ENCODE data around the gene LMO2. TPM values are rescaled to one million over a fixed set of nuclear protein-coding genes. Genes with fewer than 3 reads are reported as not detected.
A peak's percentile ranks its signal among the peaks of the same experiment; 100 is the strongest.
"Not testable (repeated sequence)": the region's sequence is repeated elsewhere in the genome, so short reads cannot be mapped to it uniquely, and the experiment has no call there.

Gene LMO2
- total RNA-seq = 8.5 and 10.6 TPM in 2 replicates
- polyA plus RNA-seq (2012) = 1.3 TPM

DNA sequence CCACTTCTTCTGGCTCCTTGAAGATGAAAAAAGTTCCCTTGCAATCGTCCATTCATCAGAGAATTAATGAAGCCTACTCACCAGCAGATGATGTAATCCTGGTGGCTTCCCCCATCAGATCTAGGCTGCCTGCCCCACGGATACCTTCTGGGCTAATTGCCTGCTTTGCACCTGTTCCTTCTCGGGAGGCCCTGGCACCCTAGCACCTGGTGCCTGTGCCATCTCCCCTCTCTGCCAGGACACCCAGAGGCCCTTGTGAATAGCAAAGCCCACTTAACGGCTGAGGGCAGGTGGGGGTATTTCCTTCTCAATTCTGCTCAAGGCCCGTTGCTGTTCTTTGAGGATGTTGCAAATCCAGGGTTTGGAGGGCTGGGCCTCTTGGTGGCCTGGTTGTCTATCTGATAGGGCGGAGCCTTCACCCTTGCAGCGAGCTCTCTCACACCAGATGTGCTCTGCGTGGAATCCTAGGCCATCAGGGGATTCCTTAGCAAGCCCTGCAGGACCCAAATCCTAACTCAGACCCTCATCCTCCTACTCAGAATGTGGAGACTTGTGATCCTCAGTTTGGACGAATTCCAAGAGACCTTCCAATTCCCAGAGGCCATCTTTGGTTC is at the start of gene LMO2:
TSS of gene LMO2 (minus strand) at position 363 of the 614 bp plus-strand sequence. CDS start 22,360 bp downstream, outside the sequence.
- peak; percentile 37 for DNase-seq (ENCODE audit: low read depth)

DNA sequence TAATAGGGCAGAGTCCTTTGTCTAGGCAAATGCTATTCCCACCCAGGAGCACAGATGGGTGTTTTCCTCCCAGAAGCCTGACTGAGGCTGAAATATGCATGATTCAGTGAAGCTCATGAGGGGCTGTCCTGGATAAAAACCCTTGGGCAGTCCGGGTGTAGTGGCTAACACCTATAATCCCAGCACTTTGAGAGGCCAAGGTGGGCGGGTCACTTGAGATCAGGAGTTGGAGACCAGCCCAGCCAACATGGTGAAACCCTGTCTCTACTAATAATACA is 48.6 kb upstream of the LMO2 start:
- DNase-seq (ENCODE audit: low read depth) = no peak

DNA sequence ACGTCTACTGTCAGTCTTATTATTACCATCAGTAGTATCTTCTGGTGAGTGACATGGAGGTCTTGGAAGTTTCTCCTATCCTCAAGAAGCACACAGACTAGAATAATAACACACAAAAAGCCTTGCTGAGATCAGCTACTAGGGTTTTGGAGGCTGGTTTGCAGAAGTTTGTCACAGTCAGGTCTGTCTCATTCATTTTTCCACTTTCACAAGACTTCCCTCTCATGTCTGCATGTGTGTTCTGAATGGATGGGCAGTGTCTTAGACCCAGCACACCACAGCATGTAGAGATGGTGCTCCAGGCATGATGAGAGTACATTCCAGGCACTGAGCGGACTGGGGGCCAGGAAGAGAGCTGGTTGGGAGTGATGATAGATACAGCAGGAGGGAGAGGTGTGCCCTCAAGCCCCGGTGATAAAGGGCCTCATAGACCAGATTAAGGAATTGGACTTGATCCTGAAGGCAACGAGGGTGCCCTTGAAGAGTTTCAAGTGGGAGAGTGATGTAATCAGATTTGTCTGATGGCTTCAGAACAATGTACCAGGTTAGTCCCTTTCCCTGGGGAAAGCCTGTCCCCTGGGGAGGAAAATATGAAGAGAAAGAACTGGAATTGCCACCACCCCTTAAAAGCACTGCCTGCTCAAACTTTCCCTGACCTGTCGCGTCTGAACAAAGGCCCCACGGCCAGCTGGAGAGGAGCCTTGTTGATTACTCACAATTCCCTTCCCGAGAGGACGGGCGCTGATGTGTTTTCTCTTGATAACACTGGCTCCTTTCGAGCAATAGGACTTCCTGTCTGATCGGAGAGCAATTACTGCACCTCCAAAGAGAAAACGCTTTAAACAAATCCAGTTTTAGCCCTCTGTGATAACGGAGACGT is 45.1 kb upstream of the LMO2 start:
- peak; percentile 23 for DNase-seq (ENCODE audit: low read depth)

DNA sequence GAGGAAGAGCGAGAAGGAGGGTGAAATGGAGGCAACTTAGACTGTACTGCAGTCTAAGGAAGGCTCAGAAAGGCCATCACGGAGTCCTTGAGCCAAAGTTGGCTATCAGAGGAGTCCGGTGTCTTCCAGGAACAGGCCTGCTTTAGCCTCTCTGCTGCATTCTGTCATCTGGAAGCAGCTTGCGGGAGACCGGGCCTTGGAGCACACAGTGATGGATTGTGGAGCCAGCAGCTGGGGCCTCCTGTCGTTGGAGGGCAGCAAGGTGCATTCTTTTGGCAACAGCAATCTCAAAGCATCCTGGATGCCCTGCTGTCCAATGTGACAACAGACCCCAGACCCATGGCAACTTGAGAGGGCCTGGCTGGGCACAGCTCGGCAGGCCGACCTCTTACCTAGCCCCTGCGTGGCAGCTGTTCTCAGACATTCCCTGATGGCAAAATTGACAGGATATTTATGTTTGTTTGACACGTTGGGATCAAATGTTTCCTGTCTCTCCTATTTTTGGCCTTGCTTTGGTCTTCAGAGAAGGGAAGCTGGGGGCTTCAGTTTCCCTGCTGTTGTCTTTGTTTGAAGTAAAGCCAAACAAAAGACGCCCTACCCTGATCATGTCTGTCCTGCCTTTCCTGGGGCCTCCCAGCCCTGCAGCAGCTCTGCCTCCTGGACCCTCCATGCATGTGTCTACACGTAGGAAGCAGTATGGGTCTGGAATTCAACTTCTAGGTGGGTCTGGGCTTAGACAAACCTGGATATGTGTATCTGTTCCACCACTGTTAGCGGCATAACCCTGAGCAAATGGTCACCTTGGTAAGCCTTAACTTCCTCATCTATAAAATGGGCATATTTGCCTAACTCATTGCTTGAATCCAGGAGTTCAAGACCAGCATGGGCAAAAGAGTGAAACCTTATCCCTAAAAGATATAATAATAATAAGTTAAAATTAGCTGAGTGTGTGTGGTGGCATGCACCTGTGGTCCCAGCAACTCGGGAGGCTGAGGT is 43.9 kb upstream of the LMO2 start:
- DNase-seq (ENCODE audit: low read depth) = no peak

DNA sequence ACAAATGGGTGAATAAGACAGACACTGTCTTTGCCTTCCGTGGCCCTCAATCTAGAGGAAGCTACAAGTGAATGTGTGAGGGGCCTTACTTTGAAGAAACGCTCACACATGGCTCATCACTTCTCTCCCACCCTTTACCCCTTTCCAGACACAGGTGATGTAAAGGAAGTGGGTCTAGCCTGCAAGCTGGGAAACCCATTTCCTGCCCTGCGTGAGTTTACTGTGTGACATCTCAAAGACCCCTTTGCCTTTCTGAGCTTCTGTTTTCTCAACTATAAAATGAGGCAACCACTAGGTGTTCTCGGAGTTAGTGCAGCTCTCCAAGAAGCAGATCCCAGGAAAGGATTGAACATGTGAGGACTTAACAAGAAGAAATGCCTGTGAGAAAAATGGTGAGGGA is 43.1 kb upstream of the LMO2 start:
- no peak for DNase-seq (ENCODE audit: low read depth)

DNA sequence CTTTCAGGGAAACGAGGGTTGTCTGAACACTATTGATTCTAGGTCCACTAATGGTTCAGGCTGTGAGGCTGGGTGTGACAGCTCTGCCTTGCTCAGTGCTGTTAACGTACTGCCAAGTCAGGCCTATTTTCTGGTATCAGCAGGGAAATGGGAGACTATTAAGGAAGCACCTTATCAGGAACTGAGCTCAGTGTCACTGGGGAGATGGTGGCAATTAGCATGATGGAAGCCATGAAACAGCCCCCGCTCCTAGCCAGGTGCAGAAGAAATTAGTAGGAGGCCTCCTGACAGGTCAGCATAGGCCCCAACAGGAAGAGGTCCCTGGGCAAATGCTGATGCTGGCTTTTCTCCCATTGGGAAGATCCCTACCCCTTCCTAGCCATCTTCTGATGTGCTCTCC is 42.6 kb upstream of the LMO2 start:
- no peak for DNase-seq (ENCODE audit: low read depth)

DNA sequence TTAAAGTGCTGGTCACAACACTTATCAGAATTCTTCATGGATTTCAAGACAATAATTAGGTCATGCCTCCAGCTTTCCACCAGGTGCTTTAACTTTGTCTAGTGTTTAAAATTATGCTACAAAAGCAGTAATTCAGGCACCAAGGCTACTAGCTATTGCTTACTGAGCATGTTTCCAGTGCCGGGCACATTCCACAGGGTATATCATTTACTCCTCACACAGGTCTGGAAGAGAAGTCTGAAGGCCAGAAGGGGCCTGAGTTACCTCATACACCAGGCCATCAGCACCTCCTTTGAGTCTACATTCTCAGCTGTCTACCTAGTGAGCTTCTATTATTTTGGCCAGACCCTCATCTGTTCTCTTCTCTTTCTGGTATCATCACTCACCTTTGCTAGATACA is 41.7 kb upstream of the LMO2 start:
- no peak for DNase-seq (ENCODE audit: low read depth)

DNA sequence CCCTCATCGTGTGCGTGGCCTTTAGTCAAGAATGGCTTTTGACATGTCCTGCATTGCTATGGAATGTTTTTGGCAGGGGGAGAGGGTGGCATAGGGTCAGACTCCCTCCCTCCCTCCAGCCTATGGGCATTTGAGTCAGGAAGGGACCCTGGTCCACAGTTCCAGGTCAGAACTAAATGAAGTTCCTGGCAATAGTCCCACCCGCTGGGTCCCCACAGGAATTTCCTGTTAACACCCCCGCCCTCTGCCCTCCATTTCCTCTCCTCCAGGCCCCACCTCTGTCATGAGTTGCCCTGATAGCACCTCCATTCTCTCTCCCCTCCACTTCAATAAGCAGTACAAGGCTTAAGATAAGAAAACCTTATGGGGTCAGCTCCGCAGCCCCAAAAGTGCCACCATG is 40.8 kb upstream of the LMO2 start:
- DNase-seq (ENCODE audit: low read depth) = no peak

DNA sequence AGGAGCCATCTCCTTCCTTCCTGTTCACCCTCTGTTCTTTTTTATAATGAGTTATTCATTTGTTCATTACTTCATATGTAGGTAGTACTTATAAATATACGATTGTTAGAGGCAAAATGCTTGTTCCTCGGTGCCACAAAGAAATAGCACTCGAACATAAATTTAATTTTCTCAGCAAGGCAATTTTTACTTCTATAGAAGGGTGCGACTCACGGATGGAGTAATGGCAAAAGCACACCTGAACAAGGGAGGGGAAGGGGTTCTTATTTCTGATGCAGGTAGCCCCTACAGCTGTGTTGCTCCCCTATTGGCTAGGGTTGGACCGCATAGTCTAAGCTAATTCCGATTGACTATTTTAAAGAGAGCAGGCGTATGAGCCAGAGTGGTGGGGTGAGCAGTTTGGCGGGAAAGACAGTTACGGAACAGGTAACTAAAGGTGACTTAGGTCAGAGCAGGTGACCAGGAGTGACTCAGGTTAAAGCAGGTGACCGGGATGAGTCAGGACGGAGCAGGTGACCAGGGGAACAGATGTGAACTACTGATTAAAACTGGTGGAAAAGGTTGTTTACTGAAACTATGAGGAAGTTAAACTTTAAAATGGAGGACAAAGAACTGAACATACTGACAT is 40.0 kb upstream of the LMO2 start:
- not testable (repeated sequence) for DNase-seq (ENCODE audit: low read depth)

DNA sequence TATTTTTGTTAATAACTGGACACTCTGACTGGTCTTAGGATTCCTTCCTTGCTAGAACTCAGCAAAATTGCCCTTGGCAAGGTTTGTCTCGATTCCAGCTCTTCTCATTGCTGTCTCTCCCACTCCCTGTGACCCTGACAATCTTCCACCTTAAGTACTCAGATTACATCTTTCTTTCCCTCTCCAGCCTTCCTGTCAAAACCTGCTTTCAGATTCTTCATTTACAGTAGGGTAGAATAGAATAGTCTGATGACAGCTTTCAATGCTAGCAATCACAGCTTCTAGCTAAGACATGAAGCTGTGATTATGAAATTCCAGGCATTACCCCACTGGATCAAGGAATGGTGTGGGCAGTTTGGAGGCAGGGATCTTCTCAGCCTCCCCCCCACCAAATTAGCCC is 39.2 kb upstream of the LMO2 start:
- DNase-seq (ENCODE audit: low read depth) = no peak

DNA sequence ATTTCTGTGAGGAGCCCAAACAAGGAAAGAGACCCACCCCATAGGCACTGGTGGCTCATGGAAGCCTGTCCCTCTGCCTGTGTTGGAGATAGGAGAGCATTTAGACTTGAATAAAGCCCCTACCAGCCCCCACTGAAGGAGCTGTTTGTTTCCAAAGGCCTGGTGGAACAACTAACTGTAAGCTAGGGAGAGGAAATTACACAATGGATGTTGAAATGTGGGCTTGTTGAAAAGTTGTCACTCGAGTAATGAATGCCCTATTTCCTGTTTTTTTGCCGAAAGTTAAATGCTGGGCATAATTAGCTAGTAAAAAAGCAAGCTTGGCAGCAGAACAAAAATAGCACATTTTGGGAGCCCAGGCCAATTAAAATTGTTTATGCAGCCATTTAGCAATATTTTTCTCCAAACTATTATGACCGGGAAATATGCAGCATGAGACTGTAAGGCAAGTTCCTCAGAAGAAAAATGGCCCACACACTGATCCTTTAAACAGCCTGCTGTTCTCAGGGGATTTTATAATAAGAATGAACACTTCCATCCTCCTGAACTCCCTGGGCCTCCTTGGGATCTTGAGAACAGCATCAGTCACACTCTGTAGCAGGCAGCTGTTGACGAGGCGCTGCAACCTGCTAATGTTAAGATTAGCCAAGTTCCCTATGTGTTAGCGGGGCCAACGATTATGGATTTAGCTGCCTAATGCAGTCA is 38.6 kb upstream of the LMO2 start:
- DNase-seq (ENCODE audit: low read depth) = no peak

DNA sequence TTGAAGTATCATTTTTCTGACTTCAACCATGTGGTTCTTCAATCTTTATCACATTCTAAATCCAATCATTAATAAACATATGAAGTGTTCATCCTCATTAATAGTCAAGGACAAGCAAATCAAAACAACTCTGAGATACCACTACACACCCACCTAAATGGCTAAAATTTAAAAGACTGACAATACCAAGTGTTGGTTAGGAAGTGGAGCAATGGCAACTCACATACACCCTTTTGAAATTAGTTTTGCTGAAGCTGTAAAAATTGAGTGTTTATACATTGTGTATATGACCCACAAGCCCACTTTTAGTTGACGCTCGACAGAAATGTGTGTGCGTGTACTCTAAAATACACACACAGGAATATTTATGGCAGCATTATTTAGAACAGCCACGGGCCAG is 36.7 kb upstream of the LMO2 start:
- DNase-seq (ENCODE audit: low read depth) = no peak

DNA sequence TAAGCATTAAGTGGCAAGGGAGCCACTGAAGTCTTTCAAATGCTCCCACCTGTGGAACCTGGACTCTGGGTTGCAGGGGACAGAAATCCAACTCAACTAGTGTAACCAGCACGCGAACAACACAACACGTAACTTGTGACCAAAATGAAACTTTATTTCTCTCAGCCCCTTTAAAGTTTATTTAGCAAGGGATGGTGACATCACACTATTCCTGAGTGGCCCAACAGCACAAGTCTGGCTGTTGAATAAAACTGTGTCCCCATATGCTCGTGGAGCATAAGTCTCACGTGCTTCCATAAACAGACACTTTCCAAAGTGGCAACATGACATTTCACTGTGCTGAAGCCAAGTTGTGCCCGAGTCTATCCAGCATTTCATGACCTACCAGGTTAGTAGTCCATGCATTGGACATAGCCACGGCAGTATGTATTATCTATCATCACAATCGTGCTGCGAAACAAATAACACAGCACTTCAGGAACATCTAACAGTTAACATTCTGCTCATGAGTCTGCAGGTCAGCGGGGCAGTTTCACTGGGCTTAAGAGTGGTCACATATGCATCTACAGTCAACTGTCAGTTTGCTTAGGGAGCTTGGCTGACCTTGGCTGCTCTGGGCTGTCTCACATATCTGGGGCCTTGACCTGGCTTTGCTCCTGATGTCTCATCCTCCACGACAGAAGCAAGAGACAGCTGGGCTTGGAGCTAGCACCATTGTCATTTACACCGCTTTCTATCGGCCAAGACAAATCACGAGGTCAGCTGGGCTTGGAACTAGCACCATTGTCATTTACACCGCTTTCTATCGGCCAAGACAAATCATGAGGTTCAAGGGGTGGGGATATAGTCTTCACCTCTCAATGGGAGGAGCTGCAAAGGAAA is 35.0 kb upstream of the LMO2 start:
- peak; percentile 63 for DNase-seq (ENCODE audit: low read depth)

DNA sequence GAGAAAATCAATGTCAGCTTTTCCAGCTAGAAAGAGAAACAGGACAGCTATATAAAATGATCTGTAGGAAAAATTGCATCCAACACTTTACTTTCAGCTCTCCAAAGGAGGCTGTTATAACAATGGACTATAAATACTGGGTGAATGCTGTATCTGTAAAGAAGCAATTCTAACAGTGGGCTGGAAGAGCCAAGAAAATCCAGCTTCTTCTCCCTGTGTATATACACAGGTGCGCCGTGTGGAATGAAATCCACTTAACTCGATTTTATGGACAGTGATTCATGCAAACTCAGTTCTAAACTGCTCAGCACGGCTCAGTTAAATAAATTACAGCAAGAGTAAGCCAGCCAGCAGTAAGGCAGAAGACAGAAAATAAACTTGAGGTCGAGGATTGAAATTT is 32.5 kb upstream of the LMO2 start:
- DNase-seq (ENCODE audit: low read depth) = no peak

DNA sequence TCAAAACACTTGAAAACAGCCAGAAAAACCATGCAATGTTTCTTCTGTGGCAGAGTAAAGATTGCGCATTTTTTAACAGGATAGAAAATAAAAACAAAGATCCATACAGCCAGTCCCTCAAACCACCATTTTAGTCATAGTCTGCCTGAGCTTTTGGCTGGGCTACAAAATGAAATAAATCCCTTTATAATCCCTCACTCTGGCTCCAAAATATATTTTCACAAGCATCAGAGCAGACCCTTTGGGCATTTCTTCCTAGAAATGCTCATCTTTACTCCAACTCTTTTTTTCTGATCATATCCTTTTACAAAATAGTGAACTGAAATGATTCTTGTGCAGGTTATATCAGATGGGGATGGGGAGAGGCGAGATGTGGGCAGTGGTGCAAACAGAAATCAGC is 31.8 kb upstream of the LMO2 start:
- no peak for DNase-seq (ENCODE audit: low read depth)

DNA sequence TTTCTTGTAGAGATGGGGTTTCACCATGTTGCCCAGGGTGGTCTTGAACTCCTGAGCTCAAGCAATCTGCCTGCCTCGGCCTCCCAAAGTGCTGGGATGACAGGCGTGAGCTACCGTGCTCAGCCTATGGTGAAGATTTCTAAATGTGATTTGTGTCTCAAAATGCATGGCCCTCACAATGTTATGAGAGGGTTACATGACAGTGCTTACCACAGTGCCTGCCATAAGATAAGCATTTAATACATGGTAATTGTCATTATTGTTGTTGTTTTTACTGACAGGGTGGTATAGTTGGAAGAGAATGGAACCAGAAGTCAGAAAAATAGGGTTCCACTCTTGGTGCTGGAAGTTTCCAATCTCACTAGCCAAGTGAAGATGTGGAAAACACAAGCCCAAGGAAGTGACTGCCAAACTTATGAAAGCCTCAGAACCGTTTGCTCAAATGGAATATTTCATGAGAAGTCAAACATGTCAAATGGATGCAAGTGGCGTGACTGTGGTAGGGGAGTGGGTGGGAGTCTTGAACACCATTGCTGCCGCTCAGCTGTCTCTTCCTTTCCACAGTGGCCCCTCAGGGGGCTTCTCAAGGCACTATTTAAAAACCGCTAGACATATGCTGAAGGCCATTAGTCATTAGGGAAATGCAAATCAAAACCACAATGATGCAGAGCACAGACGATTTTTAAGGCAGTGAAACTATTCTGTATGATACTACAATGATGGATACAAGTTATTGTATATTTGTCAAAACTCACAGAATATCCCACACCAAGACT is 29.1 kb upstream of the LMO2 start:
- peak; percentile 51 for DNase-seq (ENCODE audit: low read depth)

DNA sequence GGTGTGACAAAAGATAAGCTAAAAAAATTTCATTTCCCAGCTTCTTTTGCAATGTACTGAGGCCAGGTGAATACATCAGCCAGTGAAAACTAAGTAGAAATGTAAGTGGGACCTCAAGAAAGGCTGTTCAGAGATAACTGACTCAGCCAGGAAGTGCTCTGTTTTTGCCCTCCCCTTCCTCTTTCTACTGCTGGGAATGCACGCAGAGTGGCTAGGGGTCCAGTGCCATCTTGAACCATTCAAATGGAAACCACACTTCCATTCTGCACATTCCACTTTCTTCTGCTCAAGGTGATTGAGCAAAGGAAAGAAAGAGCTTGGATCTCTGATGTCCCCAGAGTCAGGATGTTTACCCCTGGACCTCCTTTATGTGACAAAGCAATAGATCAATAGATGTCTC is 27.8 kb upstream of the LMO2 start:
- no peak for DNase-seq (ENCODE audit: low read depth)

DNA sequence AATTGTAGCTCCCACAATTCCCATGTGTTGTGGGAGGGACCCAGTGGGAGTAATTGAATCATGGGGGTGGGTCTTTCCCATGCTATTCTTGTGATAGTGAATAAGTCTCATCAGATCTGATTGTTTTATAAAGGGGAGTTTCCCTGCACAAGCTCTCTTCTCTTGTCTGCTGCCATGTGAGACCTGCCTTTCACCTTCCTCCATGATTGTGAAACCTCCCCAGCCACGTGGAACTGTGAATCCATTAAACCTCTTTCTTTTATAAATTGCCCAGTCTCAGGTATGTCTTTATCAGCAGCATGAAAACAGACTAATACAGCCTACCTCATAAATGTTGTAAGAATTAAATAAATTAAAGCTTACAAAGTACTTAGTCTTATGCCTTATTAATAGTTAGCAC is 25.5 kb upstream of the LMO2 start:
- not testable (repeated sequence) for DNase-seq (ENCODE audit: low read depth)

DNA sequence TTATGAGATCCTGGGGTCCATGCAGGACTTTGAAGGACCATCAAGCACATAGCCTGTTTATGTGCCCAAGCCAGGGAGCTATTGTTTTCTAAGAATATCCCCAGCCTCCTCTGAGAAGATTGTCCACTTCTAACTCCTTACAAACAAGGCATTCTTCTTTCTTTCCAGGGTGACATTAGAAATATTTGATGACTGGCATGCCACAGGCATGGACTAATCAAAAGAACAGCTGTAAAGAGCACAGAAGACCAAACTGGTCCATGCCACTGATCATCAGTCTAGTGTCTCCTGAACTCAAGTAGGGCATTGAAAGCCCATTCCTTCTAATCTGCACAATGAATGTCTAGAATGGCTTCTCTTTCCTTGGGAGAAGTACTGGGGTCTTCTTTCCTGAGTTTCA is 24.9 kb upstream of the LMO2 start:
- DNase-seq (ENCODE audit: low read depth) = no peak
